Measurements from ENCODE around the gene RNPEPL1. TPM values are rescaled to one million over a fixed set of nuclear protein-coding genes. Genes with fewer than 3 reads are reported as not detected.

RNPEPL1 gene
- total and polyA plus RNA-seq, 10 of the 15 experiments (the other 5 are each of a cell fraction or from before 2014, with no cell fraction given), result 0.24 to 49.5 (median 6.8) TPM

DNA sequence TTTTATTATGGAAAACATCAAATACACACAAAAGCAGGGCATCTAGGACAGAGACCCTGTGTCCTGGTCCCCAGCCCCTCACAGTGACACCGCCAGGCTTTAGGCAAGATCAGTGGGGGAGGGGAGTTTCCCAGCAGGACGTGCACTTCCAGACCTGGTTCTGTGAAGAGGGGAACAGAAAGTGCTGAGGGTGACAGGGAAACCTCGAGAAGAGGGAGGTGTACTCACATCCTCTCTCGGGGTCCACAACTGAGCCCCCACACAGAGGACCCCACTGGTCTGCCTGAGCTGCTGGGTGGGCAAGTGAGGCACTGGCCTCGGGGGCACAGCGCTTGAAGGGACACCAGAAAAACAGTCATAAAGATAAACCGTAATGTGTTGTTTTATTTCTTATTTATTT, 52.6 kb downstream of the RNPEPL1 start (continued):
- TF ChIP-seq, protein P1, sequence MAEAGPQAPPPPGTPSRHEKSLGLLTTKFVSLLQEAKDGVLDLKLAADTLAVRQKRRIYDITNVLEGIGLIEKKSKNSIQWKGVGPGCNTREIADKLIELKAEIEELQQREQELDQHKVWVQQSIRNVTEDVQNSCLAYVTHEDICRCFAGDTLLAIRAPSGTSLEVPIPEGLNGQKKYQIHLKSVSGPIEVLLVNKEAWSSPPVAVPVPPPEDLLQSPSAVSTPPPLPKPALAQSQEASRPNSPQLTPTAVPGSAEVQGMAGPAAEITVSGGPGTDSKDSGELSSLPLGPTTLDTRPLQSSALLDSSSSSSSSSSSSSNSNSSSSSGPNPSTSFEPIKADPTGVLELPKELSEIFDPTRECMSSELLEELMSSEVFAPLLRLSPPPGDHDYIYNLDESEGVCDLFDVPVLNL (IDR thresholded peaks at IDR 0.05; ENCODE audit: low read depth, low read length), result no peak
- TF ChIP-seq, protein P2, sequence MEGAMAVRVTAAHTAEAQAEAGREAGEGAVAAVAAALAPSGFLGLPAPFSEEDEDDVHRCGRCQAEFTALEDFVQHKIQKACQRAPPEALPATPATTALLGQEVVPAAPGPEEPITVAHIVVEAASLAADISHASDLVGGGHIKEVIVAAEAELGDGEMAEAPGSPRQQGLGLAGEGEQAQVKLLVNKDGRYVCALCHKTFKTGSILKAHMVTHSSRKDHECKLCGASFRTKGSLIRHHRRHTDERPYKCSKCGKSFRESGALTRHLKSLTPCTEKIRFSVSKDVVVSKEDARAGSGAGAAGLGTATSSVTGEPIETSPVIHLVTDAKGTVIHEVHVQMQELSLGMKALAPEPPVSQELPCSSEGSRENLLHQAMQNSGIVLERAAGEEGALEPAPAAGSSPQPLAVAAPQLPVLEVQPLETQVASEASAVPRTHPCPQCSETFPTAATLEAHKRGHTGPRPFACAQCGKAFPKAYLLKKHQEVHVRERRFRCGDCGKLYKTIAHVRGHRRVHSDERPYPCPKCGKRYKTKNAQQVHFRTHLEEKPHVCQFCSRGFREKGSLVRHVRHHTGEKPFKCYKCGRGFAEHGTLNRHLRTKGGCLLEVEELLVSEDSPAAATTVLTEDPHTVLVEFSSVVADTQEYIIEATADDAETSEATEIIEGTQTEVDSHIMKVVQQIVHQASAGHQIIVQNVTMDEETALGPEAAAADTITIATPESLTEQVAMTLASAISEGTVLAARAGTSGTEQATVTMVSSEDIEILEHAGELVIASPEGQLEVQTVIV (IDR thresholded peaks at IDR 0.05; ENCODE audit: borderline replicate concordance, partially characterized antibody), result no peak
- no peak for TF ChIP-seq SIN3A (IDR thresholded peaks at IDR 0.05; ENCODE audit: low read depth, low read length)
- no peak for TF ChIP-seq NFYB (IDR thresholded peaks at IDR 0.05; ENCODE audit: insufficient read depth, low read depth, low read length)
- TF ChIP-seq NR2C2 (IDR thresholded peaks at IDR 0.05; ENCODE audit: borderline replicate concordance, control insufficient read depth, insufficient read length, low read depth), result no peak
- TF ChIP-seq SUPT20H (IDR thresholded peaks at IDR 0.05; ENCODE audit: borderline replicate concordance, control insufficient read depth, low read depth, low read length), result no peak
- TF ChIP-seq POLR2A (IDR thresholded peaks at IDR 0.05; ENCODE audit: low read depth, low read length), result no peak
- no peak for TF ChIP-seq ESRRA (IDR thresholded peaks at IDR 0.05; ENCODE audit: low read length)
- no peak for TF ChIP-seq TCF12 (IDR thresholded peaks at IDR 0.05; ENCODE audit: low read depth, low read length)
- TF ChIP-seq EP300 (IDR thresholded peaks at IDR 0.05; ENCODE audit: borderline replicate concordance in 1 of 2, control insufficient read depth in 1 of 2, low read depth in 2 of 2, low read length in 2 of 2), result 0 out of 4 replicates have a peak, but pooled peaks of 1 of the 2 experiments have one; percentile 36
- peak; percentile 6 for TF ChIP-seq MEF2B (IDR thresholded peaks at IDR 0.05; ENCODE audit: partially characterized antibody, poor library complexity, severe bottlenecking)
- TF ChIP-seq, protein P3, sequence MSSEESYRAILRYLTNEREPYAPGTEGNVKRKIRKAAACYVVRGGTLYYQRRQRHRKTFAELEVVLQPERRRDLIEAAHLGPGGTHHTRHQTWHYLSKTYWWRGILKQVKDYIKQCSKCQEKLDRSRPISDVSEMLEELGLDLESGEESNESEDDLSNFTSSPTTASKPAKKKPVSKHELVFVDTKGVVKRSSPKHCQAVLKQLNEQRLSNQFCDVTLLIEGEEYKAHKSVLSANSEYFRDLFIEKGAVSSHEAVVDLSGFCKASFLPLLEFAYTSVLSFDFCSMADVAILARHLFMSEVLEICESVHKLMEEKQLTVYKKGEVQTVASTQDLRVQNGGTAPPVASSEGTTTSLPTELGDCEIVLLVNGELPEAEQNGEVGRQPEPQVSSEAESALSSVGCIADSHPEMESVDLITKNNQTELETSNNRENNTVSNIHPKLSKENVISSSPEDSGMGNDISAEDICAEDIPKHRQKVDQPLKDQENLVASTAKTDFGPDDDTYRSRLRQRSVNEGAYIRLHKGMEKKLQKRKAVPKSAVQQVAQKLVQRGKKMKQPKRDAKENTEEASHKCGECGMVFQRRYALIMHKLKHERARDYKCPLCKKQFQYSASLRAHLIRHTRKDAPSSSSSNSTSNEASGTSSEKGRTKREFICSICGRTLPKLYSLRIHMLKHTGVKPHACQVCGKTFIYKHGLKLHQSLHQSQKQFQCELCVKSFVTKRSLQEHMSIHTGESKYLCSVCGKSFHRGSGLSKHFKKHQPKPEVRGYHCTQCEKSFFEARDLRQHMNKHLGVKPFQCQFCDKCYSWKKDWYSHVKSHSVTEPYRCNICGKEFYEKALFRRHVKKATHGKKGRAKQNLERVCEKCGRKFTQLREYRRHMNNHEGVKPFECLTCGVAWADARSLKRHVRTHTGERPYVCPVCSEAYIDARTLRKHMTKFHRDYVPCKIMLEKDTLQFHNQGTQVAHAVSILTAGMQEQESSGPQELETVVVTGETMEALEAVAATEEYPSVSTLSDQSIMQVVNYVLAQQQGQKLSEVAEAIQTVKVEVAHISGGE (CRISPR knock-in tag; IDR thresholded peaks at IDR 0.05), result no peak
- TF ChIP-seq IKZF1 (conservative IDR thresholded peaks at IDR 0.05), result peak; percentile 47; the same call in 1 of the 2 replicates
- TF ChIP-seq, protein P4, sequence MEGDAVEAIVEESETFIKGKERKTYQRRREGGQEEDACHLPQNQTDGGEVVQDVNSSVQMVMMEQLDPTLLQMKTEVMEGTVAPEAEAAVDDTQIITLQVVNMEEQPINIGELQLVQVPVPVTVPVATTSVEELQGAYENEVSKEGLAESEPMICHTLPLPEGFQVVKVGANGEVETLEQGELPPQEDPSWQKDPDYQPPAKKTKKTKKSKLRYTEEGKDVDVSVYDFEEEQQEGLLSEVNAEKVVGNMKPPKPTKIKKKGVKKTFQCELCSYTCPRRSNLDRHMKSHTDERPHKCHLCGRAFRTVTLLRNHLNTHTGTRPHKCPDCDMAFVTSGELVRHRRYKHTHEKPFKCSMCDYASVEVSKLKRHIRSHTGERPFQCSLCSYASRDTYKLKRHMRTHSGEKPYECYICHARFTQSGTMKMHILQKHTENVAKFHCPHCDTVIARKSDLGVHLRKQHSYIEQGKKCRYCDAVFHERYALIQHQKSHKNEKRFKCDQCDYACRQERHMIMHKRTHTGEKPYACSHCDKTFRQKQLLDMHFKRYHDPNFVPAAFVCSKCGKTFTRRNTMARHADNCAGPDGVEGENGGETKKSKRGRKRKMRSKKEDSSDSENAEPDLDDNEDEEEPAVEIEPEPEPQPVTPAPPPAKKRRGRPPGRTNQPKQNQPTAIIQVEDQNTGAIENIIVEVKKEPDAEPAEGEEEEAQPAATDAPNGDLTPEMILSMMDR (IDR thresholded peaks at IDR 0.05 in 2 of 3, conservative IDR thresholded peaks at IDR 0.05 in 1 of 3; ENCODE audit: control insufficient read depth in 2 of 3, extremely low read depth in 1 of 3, insufficient read depth in 1 of 3, low read depth in 3 of 3, low read length in 3 of 3), result no peak
- TF ChIP-seq, protein P5, sequence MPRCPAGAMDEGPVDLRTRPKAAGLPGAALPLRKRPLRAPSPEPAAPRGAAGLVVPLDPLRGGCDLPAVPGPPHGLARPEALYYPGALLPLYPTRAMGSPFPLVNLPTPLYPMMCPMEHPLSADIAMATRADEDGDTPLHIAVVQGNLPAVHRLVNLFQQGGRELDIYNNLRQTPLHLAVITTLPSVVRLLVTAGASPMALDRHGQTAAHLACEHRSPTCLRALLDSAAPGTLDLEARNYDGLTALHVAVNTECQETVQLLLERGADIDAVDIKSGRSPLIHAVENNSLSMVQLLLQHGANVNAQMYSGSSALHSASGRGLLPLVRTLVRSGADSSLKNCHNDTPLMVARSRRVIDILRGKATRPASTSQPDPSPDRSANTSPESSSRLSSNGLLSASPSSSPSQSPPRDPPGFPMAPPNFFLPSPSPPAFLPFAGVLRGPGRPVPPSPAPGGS (IDR thresholded peaks at IDR 0.05; ENCODE audit: borderline replicate concordance, insufficient read depth, low read depth, low read length, poor library complexity, severe bottlenecking), result no peak
- TF ChIP-seq, protein P6, sequence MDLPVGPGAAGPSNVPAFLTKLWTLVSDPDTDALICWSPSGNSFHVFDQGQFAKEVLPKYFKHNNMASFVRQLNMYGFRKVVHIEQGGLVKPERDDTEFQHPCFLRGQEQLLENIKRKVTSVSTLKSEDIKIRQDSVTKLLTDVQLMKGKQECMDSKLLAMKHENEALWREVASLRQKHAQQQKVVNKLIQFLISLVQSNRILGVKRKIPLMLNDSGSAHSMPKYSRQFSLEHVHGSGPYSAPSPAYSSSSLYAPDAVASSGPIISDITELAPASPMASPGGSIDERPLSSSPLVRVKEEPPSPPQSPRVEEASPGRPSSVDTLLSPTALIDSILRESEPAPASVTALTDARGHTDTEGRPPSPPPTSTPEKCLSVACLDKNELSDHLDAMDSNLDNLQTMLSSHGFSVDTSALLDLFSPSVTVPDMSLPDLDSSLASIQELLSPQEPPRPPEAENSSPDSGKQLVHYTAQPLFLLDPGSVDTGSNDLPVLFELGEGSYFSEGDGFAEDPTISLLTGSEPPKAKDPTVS (IDR thresholded peaks at IDR 0.05; ENCODE audit: low read depth, low read length), result no peak
- TF ChIP-seq ZNF207 (IDR thresholded peaks at IDR 0.05; ENCODE audit: borderline replicate concordance), result no peak

Measured in GM12878 (cell line).